ENCODE data around the gene CRABP2.

- peak; percentile 88 to 97 (median 91) for TF ChIP-seq CTCF (IDR thresholded peaks at IDR 0.05 in 8 of 11, conservative IDR thresholded peaks at IDR 0.05 in 3 of 11)
- TF ChIP-seq POLR2A (IDR thresholded peaks at IDR 0.05), result no peak
- TF ChIP-seq POLR2AphosphoS5 (IDR thresholded peaks at IDR 0.05), result peak; percentile 9 to 44 (median 33)
Observed at GRCh38 chr1:156689035-156689952, 16.1 kb downstream of the CRABP2 start.
